HEK293T (cell line): ENCODE data around the gene MCOLN3.

Source experiments
- CTCF ChIA-PET: fragments of 350-600 bp; formaldehyde crosslinking; extraction: SDS; loops from one replicate; lab custom pipeline; 2021; ENCODE audit warnings: antibody characterized with exemption, inconsistent platforms; lab: Yijun Ruan, JAX
- POLR2A ChIA-PET: fragments of 350-600 bp; formaldehyde crosslinking; extraction: SDS; loops from one replicate; lab custom pipeline; 2020; ENCODE audit warnings: antibody characterized with exemption, inconsistent platforms; lab: Yijun Ruan, JAX
- DNase-seq: peaks from one replicate; pipeline ENCODE4 v3.0.0; 2012; ENCODE audit warnings: mixed read lengths; ENCODE audit errors: extremely low spot score
- ARNT ChIP-seq: fragments of 450-650 bp; IDR thresholded peaks from 2 replicates; pipeline ENCODE4 v1.6.1; 2017; ENCODE audit warnings: mild to moderate bottlenecking
- BHLHE40 ChIP-seq: fragments of 450-650 bp; IDR thresholded peaks from 2 replicates; pipeline ENCODE4 v1.6.1; 2016; ENCODE audit warnings: mild to moderate bottlenecking, moderate library complexity, borderline replicate concordance
- CTBP1 ChIP-seq: fragments of 450-650 bp; IDR thresholded peaks from 2 replicates; pipeline ENCODE4 v1.6.1; 2016; ENCODE audit warnings: borderline replicate concordance
- ELF4 ChIP-seq: fragments of 450-650 bp; IDR thresholded peaks from 2 replicates; pipeline ENCODE4 v1.6.1; 2017; ENCODE audit warnings: antibody characterized with exemption
- FOXA1 ChIP-seq: fragments of 450-650 bp; IDR thresholded peaks from 2 replicates; pipeline ENCODE4 v1.6.1; 2016; ENCODE audit warnings: mild to moderate bottlenecking
- FOXK2 ChIP-seq: fragments of 450-650 bp; IDR thresholded peaks from 2 replicates; pipeline ENCODE4 v1.6.1; 2016; ENCODE audit warnings: mild to moderate bottlenecking
- FOXM1 ChIP-seq: fragments of 450-650 bp; IDR thresholded peaks from 2 replicates; pipeline ENCODE4 v1.6.1; 2017; ENCODE audit warnings: mild to moderate bottlenecking, borderline replicate concordance
- HDGF ChIP-seq: fragments of 450-650 bp; IDR thresholded peaks from 2 replicates; pipeline ENCODE4 v1.6.1; 2017; ENCODE audit warnings: antibody characterized with exemption, borderline replicate concordance
- L3MBTL2 ChIP-seq: fragments of 450-650 bp; conservative IDR thresholded peaks from 2 replicates; pipeline ENCODE4 v1.6.1; 2016; ENCODE audit warnings: mild to moderate bottlenecking
- LEF1 ChIP-seq: fragments of 450-650 bp; IDR thresholded peaks from 2 replicates; pipeline ENCODE4 v1.6.1; 2017; ENCODE audit warnings: mild to moderate bottlenecking, borderline replicate concordance
- NFRKB ChIP-seq: fragments of 450-650 bp; IDR thresholded peaks from 2 replicates; pipeline ENCODE4 v1.6.1; 2016; ENCODE audit warnings: mild to moderate bottlenecking, moderate library complexity
- PKNOX1 ChIP-seq: fragments of 450-650 bp; IDR thresholded peaks from 2 replicates; pipeline ENCODE4 v1.6.1; 2016
- SP1 ChIP-seq: fragments of 450-650 bp; IDR thresholded peaks from 2 replicates; pipeline ENCODE4 v1.6.1; 2017
- SUZ12 ChIP-seq: fragments of 450-650 bp; IDR thresholded peaks from 2 replicates; pipeline ENCODE4 v1.6.1; 2016; ENCODE audit warnings: mild to moderate bottlenecking
- TARDBP ChIP-seq: fragments of 450-650 bp; IDR thresholded peaks from 2 replicates; pipeline ENCODE4 v1.6.1; 2016
- ZNF384 ChIP-seq: fragments of 450-650 bp; IDR thresholded peaks from 2 replicates; pipeline ENCODE4 v1.6.1; 2016

The MCOLN3 gene

GRCh38 chr1:85068846-85069245, 20.5 kb upstream of the MCOLN3 start:
- DNase-seq = no peak
- TF ChIP-seq SUZ12 (no peak), TARDBP (no peak), ARNT (no peak), CTBP1 (no peak), ELF4 (no peak), PKNOX1 (no peak), BHLHE40 (no peak), SP1 (no peak), NFRKB (no peak), FOXK2 (no peak), FOXM1 (no peak), LEF1 (no peak), L3MBTL2 (no peak), HDGF (no peak), ZNF384 (no peak), FOXA1 (no peak)
- POLR2A ChIA-PET = no interaction called here
- CTCF ChIA-PET = no interaction called here

- no peak for TF ChIP-seq ARNT
- TF ChIP-seq PKNOX1 = peak; percentile 42; the same call in 1 of the 2 replicates
- ChIA-PET POLR2A (no interaction called here), CTCF (no interaction called here)
- no peak for DNase-seq
These were observed 17.2 kb upstream of the MCOLN3 start for GRCh38 chr1:85065550-85065949.

- ChIA-PET CTCF (interaction anchor here (0.6 to 2.0 kb wide), 3 partner anchors 118 to 226 kb away, joined by 3 to 8 read pairs (median 5); no protein-coding TSS in a partner anchor), POLR2A (interaction anchor here (0.6 to 2.2 kb wide), 3 partner anchors 9 to 196 kb away, joined by 3 to 12 read pairs (median 4); partner anchors contain the start of gene MCOLN3)
- no peak for DNase-seq
- no peak for TF ChIP-seq CTBP1
- no peak for TF ChIP-seq ARNT
- TF ChIP-seq L3MBTL2 = peak; percentile 46; the same call in 1 of the 2 replicates
These were observed 14.2 kb upstream of the MCOLN3 start for GRCh38 chr1:85062425-85063026.

- POLR2A ChIA-PET = interaction anchor here (0.6 to 2.2 kb wide), 3 partner anchors 9 to 197 kb away, joined by 3 to 12 read pairs (median 4); partner anchors contain the start of gene MCOLN3
- peak; percentile 99 for DNase-seq
- TF ChIP-seq BHLHE40 (no peak), SP1 (no peak), ELF4 (no peak), PKNOX1 (peak; percentile 100), CTBP1 (no peak), FOXM1 (no peak), SUZ12 (no peak)
These were observed 13.6 kb upstream of the MCOLN3 start for GRCh38 chr1:85061711-85062424.

GRCh38 chr1:85060038-85060437, 11.7 kb upstream of the MCOLN3 start:
- DNase-seq = no peak
- POLR2A ChIA-PET = no interaction called here
- CTCF ChIA-PET = no interaction called here
- no peak for TF ChIP-seq L3MBTL2
- no peak for TF ChIP-seq ELF4
- no peak for TF ChIP-seq NFRKB
- no peak for TF ChIP-seq SP1
- no peak for TF ChIP-seq HDGF
- no peak for TF ChIP-seq FOXA1
- no peak for TF ChIP-seq TARDBP
- no peak for TF ChIP-seq SUZ12
- TF ChIP-seq FOXK2 = no peak
- no peak for TF ChIP-seq CTBP1
- TF ChIP-seq FOXM1 = no peak
- TF ChIP-seq BHLHE40 = no peak
- no peak for TF ChIP-seq ARNT
- no peak for TF ChIP-seq LEF1
- no peak for TF ChIP-seq ZNF384
- no peak for TF ChIP-seq PKNOX1

More at GRCh38 chr1:85061711-85062424, 13.6 kb upstream of the MCOLN3 start:
- CTCF ChIA-PET = interaction anchor here (0.6 to 2.0 kb wide), 5 partner anchors 14 to 226 kb away, joined by 3 to 8 read pairs (median 4); no protein-coding TSS in a partner anchor

- no peak for DNase-seq
- TF ChIP-seq SUZ12 (no peak), FOXA1 (no peak), BHLHE40 (no peak), FOXK2 (no peak), PKNOX1 (no peak), ELF4 (no peak), L3MBTL2 (no peak), HDGF (no peak), FOXM1 (no peak)
- CTCF ChIA-PET = interaction anchor here (1.2 kb wide), 1 partner anchor 115 kb away, joined by 4 read pairs; no protein-coding TSS in a partner anchor
- POLR2A ChIA-PET = no interaction called here
These were observed 11.3 kb upstream of the MCOLN3 start for GRCh38 chr1:85059563-85059962.
